ENCODE data around the gene RNF214.

DNA sequence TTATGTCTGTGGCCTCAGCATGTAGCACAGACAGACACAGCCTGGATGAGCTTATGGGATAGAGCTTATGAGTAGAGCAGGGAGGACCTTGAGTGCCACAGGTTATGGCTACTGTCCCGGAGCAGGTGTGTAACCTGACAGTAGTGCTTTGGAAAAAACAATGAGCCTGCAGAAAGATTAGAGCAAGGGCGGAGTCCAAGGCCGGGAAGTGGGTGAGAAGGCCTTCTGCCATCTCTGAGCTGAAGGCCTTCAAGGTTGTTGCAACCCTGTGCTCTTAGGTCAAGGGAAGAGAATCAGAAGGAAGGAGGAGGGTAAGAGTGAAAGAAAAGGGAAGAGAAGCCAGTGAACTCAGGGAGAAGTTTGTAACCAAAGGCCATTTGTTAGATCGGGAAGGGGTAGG lies 37.2 kb upstream of the RNF214 start:
- TF ChIP-seq, protein P1, sequence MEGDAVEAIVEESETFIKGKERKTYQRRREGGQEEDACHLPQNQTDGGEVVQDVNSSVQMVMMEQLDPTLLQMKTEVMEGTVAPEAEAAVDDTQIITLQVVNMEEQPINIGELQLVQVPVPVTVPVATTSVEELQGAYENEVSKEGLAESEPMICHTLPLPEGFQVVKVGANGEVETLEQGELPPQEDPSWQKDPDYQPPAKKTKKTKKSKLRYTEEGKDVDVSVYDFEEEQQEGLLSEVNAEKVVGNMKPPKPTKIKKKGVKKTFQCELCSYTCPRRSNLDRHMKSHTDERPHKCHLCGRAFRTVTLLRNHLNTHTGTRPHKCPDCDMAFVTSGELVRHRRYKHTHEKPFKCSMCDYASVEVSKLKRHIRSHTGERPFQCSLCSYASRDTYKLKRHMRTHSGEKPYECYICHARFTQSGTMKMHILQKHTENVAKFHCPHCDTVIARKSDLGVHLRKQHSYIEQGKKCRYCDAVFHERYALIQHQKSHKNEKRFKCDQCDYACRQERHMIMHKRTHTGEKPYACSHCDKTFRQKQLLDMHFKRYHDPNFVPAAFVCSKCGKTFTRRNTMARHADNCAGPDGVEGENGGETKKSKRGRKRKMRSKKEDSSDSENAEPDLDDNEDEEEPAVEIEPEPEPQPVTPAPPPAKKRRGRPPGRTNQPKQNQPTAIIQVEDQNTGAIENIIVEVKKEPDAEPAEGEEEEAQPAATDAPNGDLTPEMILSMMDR (IDR thresholded peaks at IDR 0.05): no peak
- TF ChIP-seq EZH2 (IDR thresholded peaks at IDR 0.05; ENCODE audit: borderline replicate concordance, insufficient read depth, low read depth, low read length, poor library complexity, severe bottlenecking): no peak
